Neural progenitor cell (in vitro differentiated cells): ENCODE results near the gene C9orf72. TPM values are rescaled to one million over a fixed set of nuclear protein-coding genes. Genes with fewer than 3 reads are reported as not detected.

Experiments
- DNase-seq: peaks from one replicate; pipeline ENCODE4 v3.0.0-alpha.2; 2016; ENCODE audit warnings: low spot score
- H2AFZ ChIP-seq: fragments of 200-600 bp; sonication (generic); replicated peaks from 2 replicates; pipeline ENCODE4 v1.6.1; 2016; ENCODE audit warnings: antibody characterized with exemption
- H3F3A ChIP-seq: fragments of 200-600 bp; sonication (generic); 2 replicates; pipeline ENCODE4 v1.6.1; 2016; ENCODE audit warnings: antibody characterized with exemption, low read depth
- H3K27ac ChIP-seq: fragments of 200-600 bp; sonication (generic); 2 replicates; pipeline ENCODE4 v1.5.1; 2016; ENCODE audit warnings: mild to moderate bottlenecking
- H3K27me3 ChIP-seq: fragments of 200-600 bp; sonication (generic); 2 replicates; pipeline ENCODE4 v1.6.1; 2016; ENCODE audit warnings: mild to moderate bottlenecking, moderate library complexity
- H3K36me3 ChIP-seq: fragments of 200-600 bp; sonication (generic); 2 replicates; pipeline ENCODE4 v1.5.1; 2016
- H3K4me1 ChIP-seq: fragments of 200-600 bp; sonication (generic); 2 replicates; pipeline ENCODE4 v1.6.1; 2016; ENCODE audit warnings: mixed run types
- H3K4me2 ChIP-seq: fragments of 200-600 bp; sonication (generic); 2 replicates; pipeline ENCODE4 v1.6.1; 2016
- H3K4me3 ChIP-seq: fragments of 200-600 bp; sonication (generic); 2 replicates; pipeline ENCODE4 v1.5.1; 2016
- H3K79me2 ChIP-seq: fragments of 200-600 bp; sonication (generic); 2 replicates; pipeline ENCODE4 v1.6.1; 2016; ENCODE audit warnings: low read depth
- H3K9ac ChIP-seq: fragments of 200-600 bp; sonication (generic); 2 replicates; pipeline ENCODE4 v1.6.1; 2016
- H3K9me3 ChIP-seq: fragments of 200-600 bp; sonication (generic); 2 replicates; pipeline ENCODE4 v1.5.1; 2016; ENCODE audit warnings: low read depth
- H4K20me1 ChIP-seq: fragments of 200-600 bp; sonication (generic); 2 replicates; pipeline ENCODE4 v1.6.1; 2016; ENCODE audit warnings: low read depth
- H3K27ac Mint-ChIP-seq: 3 replicates; pipeline ENCODE4 v1.8.0; 2021; ENCODE audit warnings: mixed read lengths
- H3K27me3 Mint-ChIP-seq: 2 replicates; pipeline ENCODE4 v1.8.0; 2022; ENCODE audit warnings: low read depth, mild to moderate bottlenecking, inconsistent platforms, moderate library complexity, mixed read lengths; ENCODE audit not compliant: insufficient read depth
- H3K36me3 Mint-ChIP-seq: 3 replicates; pipeline ENCODE4 v1.8.0; 2021; ENCODE audit warnings: mixed read lengths
- H3K4me1 Mint-ChIP-seq: 3 replicates; pipeline ENCODE4 v1.8.0; 2021; ENCODE audit warnings: mixed read lengths
- H3K4me3 Mint-ChIP-seq: 3 replicates; pipeline ENCODE4 v1.8.0; 2021; ENCODE audit warnings: mild to moderate bottlenecking, moderate library complexity, mixed read lengths
- H3K9me3 Mint-ChIP-seq: 3 replicates; pipeline ENCODE4 v1.8.0; 2020; ENCODE audit warnings: mixed read lengths
- EZH2 ChIP-seq: fragments of 200-600 bp; sonication (generic); IDR thresholded peaks from 2 replicates; pipeline ENCODE4 v1.6.1; 2017; ENCODE audit warnings: antibody characterized with exemption, mild to moderate bottlenecking, moderate library complexity
- EZH2phosphoT487 ChIP-seq: fragments of 200-600 bp; sonication (generic); IDR thresholded peaks from 2 replicates; pipeline ENCODE4 v1.6.1; 2017; ENCODE audit warnings: antibody characterized with exemption
- total RNA-seq: library from RNA; depleted of rRNA; stranded (reverse); fragments of >200 nt; gene quantifications from 2 replicates; pipeline ENCODE4 v1.2.3, GENCODE V29; 2015; ENCODE audit warnings: low replicate concordance
- TF ChIP-seq, protein P1 (sequence below): fragments of 200-600 bp; sonication (generic); IDR thresholded peaks from 2 replicates; pipeline ENCODE4 v1.5.1; 2017; ENCODE audit warnings: antibody characterized with exemption, mild to moderate bottlenecking

C9orf72 gene
- 64.2 and 107 TPM in 2 replicates for total RNA-seq

DNA sequence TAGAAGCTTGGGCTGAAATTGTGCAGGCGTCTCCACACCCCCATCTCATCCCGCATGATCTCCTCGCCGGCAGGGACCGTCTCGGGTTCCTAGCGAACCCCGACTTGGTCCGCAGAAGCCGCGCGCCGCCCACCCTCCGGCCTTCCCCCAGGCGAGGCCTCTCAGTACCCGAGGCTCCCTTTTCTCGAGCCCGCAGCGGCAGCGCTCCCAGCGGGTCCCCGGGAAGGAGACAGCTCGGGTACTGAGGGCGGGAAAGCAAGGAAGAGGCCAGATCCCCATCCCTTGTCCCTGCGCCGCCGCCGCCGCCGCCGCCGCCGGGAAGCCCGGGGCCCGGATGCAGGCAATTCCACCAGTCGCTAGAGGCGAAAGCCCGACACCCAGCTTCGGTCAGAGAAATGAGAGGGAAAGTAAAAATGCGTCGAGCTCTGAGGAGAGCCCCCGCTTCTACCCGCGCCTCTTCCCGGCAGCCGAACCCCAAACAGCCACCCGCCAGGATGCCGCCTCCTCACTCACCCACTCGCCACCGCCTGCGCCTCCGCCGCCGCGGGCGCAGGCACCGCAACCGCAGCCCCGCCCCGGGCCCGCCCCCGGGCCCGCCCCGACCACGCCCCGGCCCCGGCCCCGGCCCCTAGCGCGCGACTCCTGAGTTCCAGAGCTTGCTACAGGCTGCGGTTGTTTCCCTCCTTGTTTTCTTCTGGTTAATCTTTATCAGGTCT lies at the start of gene C9orf72:
TSS of gene C9orf72 (minus strand) at position 564 of the 716 bp plus-strand sequence. CDS start 6,361 bp downstream, outside the sequence.
- peaks cover 23% of the 10 kb centered on the region for H4K20me1 ChIP-seq
- H3K4me3 Mint-ChIP-seq: peak within 1 kb of the TSS; percentile 99
- peak; percentile 87 for DNase-seq

GRCh38 chr9:27622693-27623340 lies 49.5 kb upstream of the C9orf72 start:
- Mint-ChIP-seq H3K4me3 (no peak overlapping the region), H3K27ac (no peak overlapping the region), H3K36me3 (no peaks in the 10 kb centered on the region), H3K27me3 (no peaks in the 10 kb centered on the region), H3K9me3 (no peaks in the 10 kb centered on the region), H3K4me1 (peaks cover 8% of the 10 kb centered on the region)
- H3K27me3 ChIP-seq: no peaks in the 10 kb centered on the region
- no peak for DNase-seq
- TF ChIP-seq EZH2 (no peak), EZH2phosphoT487 (no peak)
- TF ChIP-seq, protein P1, sequence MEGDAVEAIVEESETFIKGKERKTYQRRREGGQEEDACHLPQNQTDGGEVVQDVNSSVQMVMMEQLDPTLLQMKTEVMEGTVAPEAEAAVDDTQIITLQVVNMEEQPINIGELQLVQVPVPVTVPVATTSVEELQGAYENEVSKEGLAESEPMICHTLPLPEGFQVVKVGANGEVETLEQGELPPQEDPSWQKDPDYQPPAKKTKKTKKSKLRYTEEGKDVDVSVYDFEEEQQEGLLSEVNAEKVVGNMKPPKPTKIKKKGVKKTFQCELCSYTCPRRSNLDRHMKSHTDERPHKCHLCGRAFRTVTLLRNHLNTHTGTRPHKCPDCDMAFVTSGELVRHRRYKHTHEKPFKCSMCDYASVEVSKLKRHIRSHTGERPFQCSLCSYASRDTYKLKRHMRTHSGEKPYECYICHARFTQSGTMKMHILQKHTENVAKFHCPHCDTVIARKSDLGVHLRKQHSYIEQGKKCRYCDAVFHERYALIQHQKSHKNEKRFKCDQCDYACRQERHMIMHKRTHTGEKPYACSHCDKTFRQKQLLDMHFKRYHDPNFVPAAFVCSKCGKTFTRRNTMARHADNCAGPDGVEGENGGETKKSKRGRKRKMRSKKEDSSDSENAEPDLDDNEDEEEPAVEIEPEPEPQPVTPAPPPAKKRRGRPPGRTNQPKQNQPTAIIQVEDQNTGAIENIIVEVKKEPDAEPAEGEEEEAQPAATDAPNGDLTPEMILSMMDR: no peak
- no peaks in the 10 kb centered on the region for H3K79me2 ChIP-seq
- H3K9me3 ChIP-seq: no peaks in the 10 kb centered on the region
- no peaks in the 10 kb centered on the region for H3F3A ChIP-seq
- no peak overlapping the region for H3K4me3 ChIP-seq
- H3K4me2 ChIP-seq: no peak overlapping the region
- H3K4me1 ChIP-seq: peaks cover 17% of the 10 kb centered on the region
- H3K9ac ChIP-seq: no peak overlapping the region
- no peaks in the 10 kb centered on the region for H4K20me1 ChIP-seq
- no peak overlapping the region for H2AFZ ChIP-seq
- no peaks in the 10 kb centered on the region for H3K36me3 ChIP-seq
- no peak overlapping the region for H3K27ac ChIP-seq

More for the DNA sequence above, at the start of gene C9orf72:
- H3K9ac ChIP-seq: peak within 1 kb of the TSS; percentile 60
- no peaks in the 10 kb centered on the region for H3K27me3 ChIP-seq
- Mint-ChIP-seq H3K36me3 (peaks cover 6% of the 10 kb centered on the region), H3K4me1 (peaks cover 28% of the 10 kb centered on the region), H3K9me3 (peaks cover 2% of the 10 kb centered on the region), H3K27me3 (peaks cover 5% of the 10 kb centered on the region), H3K27ac (peak within 1 kb of the TSS; percentile 98)
- H2AFZ ChIP-seq: peak within 1 kb of the TSS; percentile 93
- H3K36me3 ChIP-seq: no peaks in the 10 kb centered on the region
- peak within 1 kb of the TSS; percentile 89 for H3K4me2 ChIP-seq
- H3K9me3 ChIP-seq: no peaks in the 10 kb centered on the region
- H3K4me3 ChIP-seq: peak within 1 kb of the TSS; percentile 88
- TF ChIP-seq EZH2: no peak
- TF ChIP-seq, protein P1: peak; percentile 3
- H3K27ac ChIP-seq: peak within 1 kb of the TSS; percentile 92
- peaks cover 29% of the 10 kb centered on the region for H3F3A ChIP-seq
- H3K4me1 ChIP-seq: peaks cover 16% of the 10 kb centered on the region
- H3K79me2 ChIP-seq: peaks cover 48% of the 10 kb centered on the region

- no peak overlapping the region for H3K4me3 ChIP-seq
- Mint-ChIP-seq H3K36me3 (no peaks in the 10 kb centered on the region), H3K4me3 (no peak overlapping the region), H3K9me3 (no peaks in the 10 kb centered on the region), H3K27ac (no peak overlapping the region), H3K4me1 (no peaks in the 10 kb centered on the region), H3K27me3 (peaks cover 2% of the 10 kb centered on the region)
- H3K27ac ChIP-seq: no peak overlapping the region
- H3K9ac ChIP-seq: no peak overlapping the region
- H3K36me3 ChIP-seq: no peaks in the 10 kb centered on the region
- H3F3A ChIP-seq: no peaks in the 10 kb centered on the region
- TF ChIP-seq, protein P1: no peak
- TF ChIP-seq EZH2phosphoT487 (no peak), EZH2 (no peak)
- no peak for DNase-seq
- H2AFZ ChIP-seq: no peak overlapping the region
- no peaks in the 10 kb centered on the region for H3K79me2 ChIP-seq
- no peaks in the 10 kb centered on the region for H4K20me1 ChIP-seq
- H3K4me1 ChIP-seq: no peaks in the 10 kb centered on the region
- H3K4me2 ChIP-seq: no peak overlapping the region
- H3K9me3 ChIP-seq: no peaks in the 10 kb centered on the region
- H3K27me3 ChIP-seq: no peaks in the 10 kb centered on the region
These were observed 46.5 kb upstream of the C9orf72 start for GRCh38 chr9:27619743-27620142.
